C4-2B (cell line): ENCODE measurements around the gene PDZD8.

ENCODE experiments used
- ZFX ChIP-seq: fragments of 450-650 bp; IDR thresholded peaks from 2 replicates; pipeline ENCODE4 v1.6.1; 2017
- TF ChIP-seq, protein P1 (sequence below): fragments of 450-650 bp; conservative IDR thresholded peaks from 2 replicates; pipeline ENCODE4 v1.5.1; 2017; ENCODE audit warnings: mild to moderate bottlenecking

DNA sequence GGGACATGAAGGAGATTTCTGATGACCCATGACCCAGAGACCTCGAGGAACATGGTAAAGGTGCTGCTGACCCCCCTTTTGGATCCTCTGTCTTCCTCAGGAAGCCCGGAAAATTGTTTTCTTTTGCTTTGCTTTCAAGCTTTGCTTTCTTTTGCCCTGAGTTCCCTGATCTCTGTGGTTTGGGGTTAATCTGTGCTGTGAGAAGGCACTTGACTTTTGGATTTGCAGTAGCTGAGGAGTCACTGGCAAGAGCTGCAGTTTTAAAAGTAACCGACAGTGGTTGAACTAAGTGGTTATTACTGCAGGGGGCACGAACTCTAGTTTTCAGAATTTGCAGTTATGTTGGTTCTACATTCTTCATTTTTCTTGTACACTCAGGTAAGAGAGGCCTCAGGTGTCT is 53.0 kb downstream of the PDZD8 start:
- TF ChIP-seq, protein P1, sequence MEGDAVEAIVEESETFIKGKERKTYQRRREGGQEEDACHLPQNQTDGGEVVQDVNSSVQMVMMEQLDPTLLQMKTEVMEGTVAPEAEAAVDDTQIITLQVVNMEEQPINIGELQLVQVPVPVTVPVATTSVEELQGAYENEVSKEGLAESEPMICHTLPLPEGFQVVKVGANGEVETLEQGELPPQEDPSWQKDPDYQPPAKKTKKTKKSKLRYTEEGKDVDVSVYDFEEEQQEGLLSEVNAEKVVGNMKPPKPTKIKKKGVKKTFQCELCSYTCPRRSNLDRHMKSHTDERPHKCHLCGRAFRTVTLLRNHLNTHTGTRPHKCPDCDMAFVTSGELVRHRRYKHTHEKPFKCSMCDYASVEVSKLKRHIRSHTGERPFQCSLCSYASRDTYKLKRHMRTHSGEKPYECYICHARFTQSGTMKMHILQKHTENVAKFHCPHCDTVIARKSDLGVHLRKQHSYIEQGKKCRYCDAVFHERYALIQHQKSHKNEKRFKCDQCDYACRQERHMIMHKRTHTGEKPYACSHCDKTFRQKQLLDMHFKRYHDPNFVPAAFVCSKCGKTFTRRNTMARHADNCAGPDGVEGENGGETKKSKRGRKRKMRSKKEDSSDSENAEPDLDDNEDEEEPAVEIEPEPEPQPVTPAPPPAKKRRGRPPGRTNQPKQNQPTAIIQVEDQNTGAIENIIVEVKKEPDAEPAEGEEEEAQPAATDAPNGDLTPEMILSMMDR: no peak
- TF ChIP-seq ZFX: no peak
